Measurements from ENCODE around the gene LRRFIP2.

- TF ChIP-seq CTCF (IDR thresholded peaks at IDR 0.05; ENCODE audit: poor library complexity) (no peak), EZH2 (IDR thresholded peaks at IDR 0.05; ENCODE audit: borderline replicate concordance) (no peak), EZH2phosphoT487 (IDR thresholded peaks at IDR 0.05; ENCODE audit: low read depth, severe bottlenecking, unreplicated experiment) (no peak)
Measured at GRCh38 chr3:37168896-37169295, 5.5 kb downstream of the LRRFIP2 start.
